ENCODE measurements around the gene CCNQ.

The CCNQ gene

GRCh38 chrX:153576239-153576870 is 22.6 kb downstream of the CCNQ start:
- no peak for DNase-seq (ENCODE audit: low spot score)

- DNase-seq (ENCODE audit: low spot score), result no peak
Observed at GRCh38 chrX:153573984-153574383, 25.0 kb downstream of the CCNQ start.

GRCh38 chrX:153572601-153573000 is 26.3 kb downstream of the CCNQ start:
- DNase-seq (ENCODE audit: low spot score), result no peak

GRCh38 chrX:153571534-153571908 is 27.4 kb downstream of the CCNQ start:
- no peak for DNase-seq (ENCODE audit: low spot score)

- DNase-seq (ENCODE audit: low spot score), result no peak
Observed at GRCh38 chrX:153569475-153569874, 29.5 kb downstream of the CCNQ start.

GRCh38 chrX:153568451-153569011 is 30.4 kb downstream of the CCNQ start:
- no peak for DNase-seq (ENCODE audit: low spot score)

- no peak for DNase-seq (ENCODE audit: low spot score)
Observed at GRCh38 chrX:153565996-153566580, 32.9 kb downstream of the CCNQ start.

- no peak for DNase-seq (ENCODE audit: low spot score)
Observed at GRCh38 chrX:153564047-153564606, 34.8 kb downstream of the CCNQ start.

GRCh38 chrX:153562546-153562945 is 36.4 kb downstream of the CCNQ start:
- DNase-seq (ENCODE audit: low spot score), result no peak

- DNase-seq (ENCODE audit: low spot score), result no peak
Observed at GRCh38 chrX:153561337-153561736, 37.6 kb downstream of the CCNQ start.

- no peak for DNase-seq (ENCODE audit: low spot score)
Observed at GRCh38 chrX:153560466-153560865, 38.5 kb downstream of the CCNQ start.

- no peak for DNase-seq (ENCODE audit: low spot score)
Observed at GRCh38 chrX:153560000-153560399, 38.9 kb downstream of the CCNQ start.

GRCh38 chrX:153557618-153558355 is 41.2 kb downstream of the CCNQ start:
- no peak for DNase-seq (ENCODE audit: low spot score)

GRCh38 chrX:153556767-153557166 is 42.2 kb downstream of the CCNQ start:
- no peak for DNase-seq (ENCODE audit: low spot score)

GRCh38 chrX:153554519-153555167 is 44.3 kb downstream of the CCNQ start:
- DNase-seq (ENCODE audit: low spot score), result peak; percentile 34

GRCh38 chrX:153551135-153551534 is 47.8 kb downstream of the CCNQ start:
- DNase-seq (ENCODE audit: low spot score), result no peak

- no peak for DNase-seq (ENCODE audit: low spot score)
Observed at GRCh38 chrX:153549807-153550206, 49.1 kb downstream of the CCNQ start.

GRCh38 chrX:153549231-153549630 is 49.7 kb downstream of the CCNQ start:
- no peak for DNase-seq (ENCODE audit: low spot score)

GRCh38 chrX:153547195-153547594 is 51.7 kb downstream of the CCNQ start:
- DNase-seq (ENCODE audit: low spot score), result no peak

- DNase-seq (ENCODE audit: low spot score), result no peak
Observed at GRCh38 chrX:153546386-153546785, 52.6 kb downstream of the CCNQ start.

- DNase-seq (ENCODE audit: low spot score), result no peak
Observed at GRCh38 chrX:153544727-153545126, 54.2 kb downstream of the CCNQ start.

- DNase-seq (ENCODE audit: low spot score), result no peak
Observed at GRCh38 chrX:153539979-153540358, 59.0 kb downstream of the CCNQ start.
